Fibroblast of upper back skin (primary cell): Measurements from ENCODE around the gene TTN.
A peak's percentile ranks its signal among the peaks of the same experiment; 100 is the strongest.
"Not testable (repeated sequence)": the region's sequence is repeated elsewhere in the genome, so short reads cannot be mapped to it uniquely, and the experiment has no call there.

Experiments used
- DNase-seq: peaks from one replicate; pipeline ENCODE4 v3.0.0-alpha.2; 2013

TTN gene

GRCh38 chr2:178731300-178731699 is 75.9 kb downstream of the TTN start:
- no peak for DNase-seq

DNA sequence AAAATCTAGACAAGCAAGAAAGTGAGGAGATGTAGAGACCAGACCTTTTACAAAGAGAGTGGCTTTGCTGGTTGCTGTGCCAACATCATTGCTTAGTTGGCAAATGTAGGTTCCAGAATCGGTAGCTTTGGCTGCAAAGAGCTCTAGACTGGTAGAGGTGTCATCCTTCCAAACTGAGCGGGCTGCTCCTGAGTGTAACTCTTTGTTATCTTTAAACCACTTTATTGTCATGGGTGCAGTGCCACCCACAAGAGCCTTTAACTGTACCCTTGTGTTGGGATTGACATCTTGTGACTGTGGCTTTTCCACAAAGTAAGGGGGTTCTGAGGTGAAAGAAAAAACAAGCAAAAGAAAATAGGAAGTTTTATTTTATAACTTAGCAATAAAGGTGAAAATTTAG is 77.2 kb downstream of the TTN start:
- no peak for DNase-seq

DNA sequence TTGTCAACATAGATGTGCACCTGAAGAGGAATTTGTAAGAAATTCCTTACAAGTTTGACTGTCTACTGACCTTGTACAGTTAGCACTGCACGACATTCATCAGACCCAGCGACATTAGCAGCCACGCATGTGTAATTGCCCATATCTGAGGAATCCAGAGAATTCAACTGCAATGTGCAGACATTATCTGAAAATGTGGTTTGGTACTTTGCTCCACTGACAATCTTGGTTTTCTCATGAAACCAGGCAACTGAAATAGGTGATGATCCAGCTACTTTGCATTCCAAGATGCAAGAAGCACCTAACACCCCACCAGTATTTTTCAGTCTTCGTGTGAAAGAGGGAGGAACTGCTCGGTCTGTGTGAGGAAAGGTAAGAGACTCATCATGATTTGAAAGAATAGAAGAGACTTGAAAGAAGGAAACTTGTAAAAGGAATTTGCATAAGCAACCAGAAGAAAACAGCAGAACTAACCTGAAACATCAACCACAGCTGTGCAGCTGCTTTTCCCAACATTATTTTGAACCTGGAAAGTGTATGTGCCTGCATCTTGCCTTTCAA is 83.4 kb downstream of the TTN start:
- no peak for DNase-seq

DNA sequence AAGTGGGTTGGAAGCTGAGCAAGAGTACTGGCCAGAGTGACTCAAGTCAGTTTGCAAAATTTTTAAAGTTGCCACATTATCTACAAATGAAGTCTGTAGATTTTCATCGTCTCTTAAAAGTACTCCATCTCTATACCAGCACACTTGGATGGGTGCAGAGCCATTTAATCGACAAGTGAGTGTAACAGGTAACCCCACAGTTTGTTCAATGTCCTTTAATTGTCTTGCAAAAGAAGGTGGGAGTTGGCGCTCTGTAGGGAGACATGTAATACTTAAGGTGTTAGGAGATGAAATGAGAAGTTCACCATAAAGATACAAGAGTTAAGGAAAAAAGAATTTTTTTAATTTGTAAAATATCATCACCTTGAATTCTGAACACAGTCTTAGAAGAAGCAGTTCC is 84.9 kb downstream of the TTN start:
- DNase-seq: no peak

GRCh38 chr2:178718988-178719387 is 88.2 kb downstream of the TTN start:
- no peak for DNase-seq

DNA sequence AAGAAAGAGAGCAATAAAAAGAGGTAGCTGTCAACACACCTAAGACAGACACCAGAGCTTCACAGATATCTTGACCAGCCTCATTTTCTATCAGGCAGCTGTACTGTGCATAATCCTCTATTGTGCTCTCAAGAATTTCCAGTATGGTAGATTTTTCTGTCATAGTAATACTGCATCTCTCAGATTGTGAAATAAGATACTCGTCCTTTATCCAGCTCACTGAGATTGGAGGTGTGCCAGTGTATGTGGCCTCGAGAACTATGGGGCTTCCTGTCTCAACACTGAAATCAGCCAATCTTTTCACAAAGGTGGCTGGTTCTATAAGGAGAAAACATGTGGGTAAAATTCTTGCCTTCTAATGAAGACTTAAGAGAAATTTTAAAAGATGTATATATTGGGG is 88.9 kb downstream of the TTN start:
- peak; percentile 2 for DNase-seq

- DNase-seq: no peak
Observed at GRCh38 chr2:178716394-178716793, 90.8 kb downstream of the TTN start.

- DNase-seq: no peak
Observed at GRCh38 chr2:178715366-178715765, 91.9 kb downstream of the TTN start.

- DNase-seq: no peak
Observed at GRCh38 chr2:178707476-178707875, 99.7 kb downstream of the TTN start.

GRCh38 chr2:178704876-178705275 is 102.3 kb downstream of the TTN start:
- no peak for DNase-seq

DNA sequence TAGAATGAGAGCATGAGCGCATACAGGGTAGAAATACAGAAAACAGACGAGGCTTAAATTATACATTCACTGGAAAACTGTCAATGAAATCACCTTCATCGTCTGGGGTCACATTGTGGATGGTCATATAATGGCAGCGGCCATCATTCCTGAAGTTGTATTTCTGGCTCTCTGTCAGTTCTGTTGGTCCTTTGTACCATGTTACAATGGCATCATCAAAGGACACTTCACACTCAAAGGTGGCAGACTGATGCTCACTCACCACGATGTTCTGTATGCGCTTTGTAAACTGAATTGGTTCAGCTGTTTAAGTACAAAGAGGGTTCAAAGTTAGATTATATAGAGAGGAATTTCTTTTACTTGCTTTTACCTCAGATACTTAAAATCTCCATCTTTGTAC is 104.9 kb downstream of the TTN start:
- DNase-seq: no peak

DNA sequence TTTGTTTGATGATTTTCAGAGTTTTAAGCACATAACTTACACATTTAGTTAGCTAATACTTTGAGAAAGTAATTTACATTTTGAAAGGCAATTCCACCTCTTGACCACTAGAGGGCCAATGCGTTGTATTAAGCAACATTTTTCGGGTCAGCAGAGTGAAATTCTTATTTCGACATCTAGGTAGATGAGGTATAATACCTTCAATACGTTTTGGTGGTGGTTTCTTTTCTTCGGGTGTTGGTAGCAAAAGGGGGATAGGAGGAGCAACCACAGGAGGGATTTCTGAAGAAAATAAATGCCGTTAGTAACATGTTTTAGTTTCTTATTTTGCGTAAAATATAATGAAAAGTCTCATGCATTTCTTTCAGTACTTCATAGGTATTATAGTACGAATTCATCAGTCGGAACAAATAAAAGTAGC is 106.3 kb downstream of the TTN start:
- DNase-seq: peak; percentile 21

GRCh38 chr2:178700136-178700535 is 107.1 kb downstream of the TTN start:
- no peak for DNase-seq

DNA sequence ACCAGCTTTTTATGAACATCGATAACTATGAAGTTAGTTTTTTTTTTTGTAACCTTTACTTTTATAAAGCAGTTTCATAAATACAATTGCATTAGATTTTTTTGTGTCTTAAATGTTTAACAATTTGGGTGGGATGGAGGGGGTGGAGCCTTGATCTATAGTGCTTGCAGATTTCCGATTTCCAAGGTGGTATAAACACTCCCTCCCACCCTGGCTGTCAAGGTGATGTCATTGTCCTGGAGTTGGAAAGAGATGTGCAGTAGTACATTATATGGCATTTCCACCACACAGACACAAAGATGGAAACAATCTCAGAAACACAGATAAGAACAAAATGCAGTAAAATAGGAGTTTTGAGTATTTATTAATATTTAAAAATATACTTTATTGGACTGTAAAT is 114.4 kb downstream of the TTN start:
- no peak for DNase-seq

GRCh38 chr2:178689808-178690207 is 117.4 kb downstream of the TTN start:
- no peak for DNase-seq

- no peak for DNase-seq
Observed at GRCh38 chr2:178683877-178684276, 123.3 kb downstream of the TTN start.

DNA sequence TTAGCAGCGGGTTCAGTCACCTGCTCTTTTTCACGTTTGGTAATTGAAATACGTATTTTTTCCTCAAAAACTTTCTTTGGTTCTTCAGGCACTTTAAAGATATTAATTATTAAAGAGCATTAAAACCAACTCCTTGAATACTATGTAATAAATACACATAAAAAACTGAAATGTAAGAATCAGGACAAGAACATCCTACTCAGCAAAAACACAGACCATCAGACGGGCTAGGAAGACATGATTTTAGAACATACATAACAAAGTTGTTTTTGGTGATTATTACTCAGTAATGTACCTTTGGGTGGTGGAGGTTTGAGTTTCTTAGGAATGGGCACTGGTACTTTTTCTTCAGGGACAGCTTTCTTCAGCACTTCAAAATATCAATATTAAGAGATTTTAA is 126.1 kb downstream of the TTN start:
- no peak for DNase-seq

DNA sequence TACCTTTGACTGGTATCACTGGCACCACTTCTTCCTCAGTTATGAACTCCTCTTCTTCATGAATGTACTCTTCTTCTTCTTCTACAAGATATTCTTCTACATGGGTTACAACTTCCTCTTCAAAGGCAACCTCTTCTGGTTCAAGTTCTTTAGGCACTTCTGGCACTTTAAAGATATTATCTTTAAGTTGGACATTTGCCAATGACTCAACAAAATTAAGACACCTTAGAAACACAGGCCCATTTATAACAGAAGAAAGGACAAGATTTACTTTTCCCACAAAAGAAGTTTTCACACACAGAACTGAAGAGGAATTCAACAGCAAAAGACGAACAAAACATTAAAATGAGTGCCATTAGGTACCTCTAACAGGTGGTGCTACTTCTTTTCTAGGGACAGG is 127.3 kb downstream of the TTN start:
- DNase-seq: no peak

- no peak for DNase-seq
Observed at GRCh38 chr2:178677599-178677998, 129.6 kb downstream of the TTN start.

DNA sequence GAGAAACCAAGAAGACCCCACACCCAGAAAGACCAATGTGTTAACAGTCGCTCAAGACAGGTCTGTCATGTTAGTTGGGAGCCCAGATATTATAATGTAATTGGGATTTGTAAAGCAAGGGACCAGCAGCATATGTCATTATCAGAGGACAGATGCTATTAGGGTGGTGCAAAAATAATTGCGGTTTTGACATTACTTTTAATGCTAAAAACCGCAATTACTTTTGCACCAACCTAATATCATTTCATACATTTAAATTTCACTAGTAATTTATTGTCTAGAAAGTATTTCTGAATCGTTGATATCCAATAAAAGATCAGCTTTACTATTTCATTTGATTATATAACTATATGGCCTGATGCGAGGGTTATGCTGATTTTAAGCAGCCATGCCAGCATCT is 131.2 kb downstream of the TTN start:
- no peak for DNase-seq

GRCh38 chr2:178674122-178674521 is 133.1 kb downstream of the TTN start:
- DNase-seq: no peak

DNA sequence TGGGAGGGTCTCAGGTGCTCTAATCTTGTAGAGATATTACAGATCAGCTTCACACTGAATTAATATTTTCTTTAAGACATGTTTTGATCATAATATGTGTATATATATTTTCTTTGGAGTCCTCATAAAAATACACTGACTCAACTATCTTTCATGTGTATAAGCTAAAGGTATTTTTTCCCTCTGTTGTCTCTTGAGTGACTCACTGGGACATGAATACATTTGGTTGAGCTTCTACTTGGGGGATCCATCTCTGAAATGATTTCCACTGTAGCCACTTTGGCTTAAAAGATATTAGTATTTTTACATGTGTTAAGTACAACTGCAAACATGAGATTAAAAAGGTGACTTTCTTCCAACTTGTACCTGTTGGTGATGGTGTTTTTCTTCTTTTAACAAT is 140.8 kb downstream of the TTN start:
- no peak for DNase-seq

DNA sequence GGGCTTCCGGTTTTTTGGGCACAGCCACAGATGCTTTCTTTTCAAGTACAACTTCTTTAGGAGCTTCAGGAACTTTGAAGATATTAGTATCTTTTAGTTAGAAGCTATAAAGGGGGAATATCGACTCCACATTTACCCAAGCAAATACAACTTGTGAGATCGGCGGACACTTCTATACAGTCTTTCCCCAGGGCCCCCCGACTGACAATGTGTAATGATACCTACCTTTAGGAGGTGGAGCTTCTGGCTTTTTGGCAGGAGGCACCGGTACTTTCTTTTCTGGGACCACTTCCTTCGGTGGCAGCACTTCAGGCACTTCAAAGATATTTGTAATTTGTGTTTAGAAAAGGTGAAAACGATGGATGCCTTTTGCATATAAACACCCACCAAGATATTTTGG is 148.7 kb downstream of the TTN start:
- DNase-seq: not testable (repeated sequence)

DNA sequence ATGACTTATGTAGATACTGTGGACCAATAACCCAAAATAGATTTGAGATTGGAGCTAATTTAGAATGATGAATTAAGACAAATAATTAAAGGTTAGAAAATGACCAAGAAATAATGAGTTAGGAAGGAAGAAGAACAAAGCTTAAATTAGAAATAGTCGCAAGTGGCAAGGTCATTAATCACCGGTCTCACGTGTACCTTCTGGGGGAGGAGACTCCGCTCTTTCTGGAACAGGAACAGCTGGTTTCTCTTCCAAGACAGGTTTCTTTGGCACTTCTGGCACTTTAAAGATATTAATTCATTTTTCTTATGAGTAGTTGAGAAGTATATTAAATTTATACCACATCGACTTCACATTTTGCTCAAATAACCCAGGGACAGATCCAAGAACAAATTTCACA is 156.7 kb downstream of the TTN start:
- no peak for DNase-seq

GRCh38 chr2:178644919-178645318 is 162.3 kb downstream of the TTN start:
- DNase-seq: no peak

DNA sequence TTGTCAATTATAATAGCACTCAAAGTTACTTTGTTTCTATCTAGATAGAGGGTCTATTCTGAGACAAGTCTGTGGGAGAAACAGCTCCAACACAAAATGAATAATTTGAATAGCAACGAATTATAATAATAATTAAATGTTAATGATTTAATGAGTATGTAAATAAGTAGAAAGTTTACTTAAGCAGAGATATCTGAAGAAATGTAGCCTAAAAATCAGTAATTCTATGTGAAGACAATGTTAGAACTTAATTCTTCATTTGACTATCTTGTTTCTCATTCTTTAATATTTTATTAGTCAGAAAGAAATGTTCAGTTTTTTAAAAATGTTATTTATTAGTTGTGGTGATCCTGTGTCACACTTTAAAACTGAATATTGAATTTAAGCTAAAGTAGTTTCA is 165.7 kb downstream of the TTN start:
- no peak for DNase-seq
